Muscle layer of duodenum (tissue), 2 donors: Measurements from ENCODE around the gene LRRFIP2.

Experiments
- H3K27ac ChIP-seq: one replicate; pipeline ENCODE4 v1.7.0; 2013; ENCODE audit warnings: mild to moderate bottlenecking, low read length
- H3K27me3 ChIP-seq: one replicate; pipeline ENCODE4 v1.7.0; 2013; ENCODE audit warnings: low read depth, mild to moderate bottlenecking, control low read depth, low read length
- H3K36me3 ChIP-seq, 2 donors: one replicate each; pipeline ENCODE4 v1.7.0; 2013; ENCODE audit warnings: low read length in 2 of 2, control low read depth in 1 of 2, mild to moderate bottlenecking in 1 of 2; ENCODE audit not compliant: insufficient read depth in 2 of 2, control insufficient read depth in 1 of 2
- H3K4me1 ChIP-seq, 2 donors: one replicate each; pipeline ENCODE4 v1.7.0; 2013; ENCODE audit warnings: low read length in 2 of 2, mild to moderate bottlenecking in 2 of 2, control low read depth in 1 of 2, moderate library complexity in 1 of 2; ENCODE audit not compliant: insufficient read depth in 2 of 2, control insufficient read depth in 1 of 2
- H3K4me3 ChIP-seq, 2 donors: one replicate each; pipeline ENCODE4 v1.7.0; 2013; ENCODE audit warnings: low read length in 2 of 2, low read depth in 1 of 2, mild to moderate bottlenecking in 1 of 2
- H3K9me3 ChIP-seq, 2 donors: one replicate each; pipeline ENCODE4 v1.7.0; 2013; ENCODE audit warnings: low read length in 2 of 2, control low read depth in 1 of 2, mild to moderate bottlenecking in 1 of 2; ENCODE audit not compliant: control insufficient read depth in 1 of 2
- donor health status: healthy.

Gene LRRFIP2

GRCh38 chr3:37096975-37097374 lies 77.4 kb downstream of the LRRFIP2 start:
- Histone ChIP-seq H3K27ac (no peak overlapping the region), H3K4me3 (no peak overlapping the region), H3K4me1 (no peaks in the 10 kb centered on the region), H3K36me3 (peaks cover 0 to 10% of the 10 kb centered on the region in 2 donors), H3K9me3 (no peaks in the 10 kb centered on the region), H3K27me3 (no peaks in the 10 kb centered on the region)

GRCh38 chr3:37096288-37096687 lies 78.1 kb downstream of the LRRFIP2 start:
- Histone ChIP-seq H3K36me3 (peaks cover 2 to 13% of the 10 kb centered on the region in 2 donors), H3K4me3 (no peak overlapping the region), H3K27me3 (no peaks in the 10 kb centered on the region), H3K9me3 (no peaks in the 10 kb centered on the region), H3K4me1 (no peaks in the 10 kb centered on the region), H3K27ac (no peak overlapping the region)

DNA sequence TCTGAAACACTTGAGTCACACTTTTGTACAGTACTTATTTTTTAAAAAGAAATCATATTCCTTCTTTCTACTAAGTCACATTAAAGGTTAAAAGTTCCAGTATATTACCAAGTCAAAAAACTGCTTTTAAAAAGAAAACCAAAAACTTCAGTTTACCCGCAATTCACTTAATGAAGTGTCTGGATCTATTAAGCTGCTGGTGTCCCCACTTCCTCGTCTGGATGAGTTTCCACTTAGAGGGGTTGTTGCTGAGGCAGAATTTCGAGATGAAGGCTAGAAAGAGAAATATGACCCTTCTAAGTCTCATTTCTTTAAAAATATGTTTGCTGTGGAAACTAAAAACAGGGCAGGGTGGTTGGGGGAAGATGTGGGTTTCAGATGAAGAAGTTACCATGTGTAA lies 79.7 kb downstream of the LRRFIP2 start:
- Histone ChIP-seq H3K27ac (no peak overlapping the region), H3K4me1 (no peaks in the 10 kb centered on the region), H3K27me3 (no peaks in the 10 kb centered on the region), H3K36me3 (peaks cover 15 to 16% of the 10 kb centered on the region in 2 donors), H3K4me3 (no peak overlapping the region), H3K9me3 (no peaks in the 10 kb centered on the region)

DNA sequence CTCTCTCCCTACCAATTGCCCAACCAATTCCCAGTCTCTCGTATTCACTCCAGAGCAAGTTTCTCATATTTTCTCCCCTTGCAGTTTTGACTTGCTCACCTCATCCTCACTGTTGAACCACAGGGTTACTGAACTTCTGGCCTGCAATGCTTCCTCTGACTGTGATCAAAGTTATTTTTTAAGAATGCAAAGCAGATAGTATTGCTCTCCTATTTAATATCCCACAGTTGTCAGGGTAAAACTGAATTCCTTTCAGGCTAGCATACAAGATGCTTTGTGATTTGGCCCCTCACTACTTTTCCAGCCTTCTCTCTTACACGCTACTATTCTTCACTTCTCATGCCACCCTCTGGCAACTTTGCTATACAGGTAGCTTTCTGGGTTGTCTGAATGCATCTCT lies 80.9 kb downstream of the LRRFIP2 start:
- H3K36me3 ChIP-seq: peaks cover 16% of the 10 kb centered on the region in 2 donors
- no peak overlapping the region for H3K4me3 ChIP-seq
- no peaks in the 10 kb centered on the region for H3K27me3 ChIP-seq
- no peak overlapping the region for H3K27ac ChIP-seq
- H3K4me1 ChIP-seq: no peaks in the 10 kb centered on the region
- H3K9me3 ChIP-seq: no peaks in the 10 kb centered on the region

- no peak overlapping the region for H3K27ac ChIP-seq
- peaks cover 20 to 23% of the 10 kb centered on the region in 2 donors for H3K36me3 ChIP-seq
- no peaks in the 10 kb centered on the region for H3K9me3 ChIP-seq
Observed at GRCh38 chr3:37092484-37092883, 81.9 kb downstream of the LRRFIP2 start.

DNA sequence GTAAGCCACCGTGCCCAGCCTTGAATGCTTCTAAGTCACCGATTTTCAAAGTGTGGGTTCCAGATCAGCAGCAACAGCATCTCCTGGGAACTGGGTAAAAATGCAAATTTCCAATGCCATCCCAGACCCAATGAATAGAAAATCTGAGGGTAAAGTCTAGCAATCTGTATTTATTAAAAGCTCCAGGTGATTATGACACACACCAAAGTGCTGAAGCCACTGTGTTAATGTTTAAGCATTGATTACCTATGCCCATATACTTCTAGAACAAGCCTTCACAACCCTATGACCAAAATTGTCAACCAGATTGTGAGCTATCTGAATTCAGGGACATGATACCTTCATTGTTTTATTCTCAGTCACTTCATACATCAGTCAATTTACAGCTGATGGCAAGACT lies 86.5 kb downstream of the LRRFIP2 start:
- no peaks in the 10 kb centered on the region for H3K27me3 ChIP-seq
- H3K27ac ChIP-seq: no peak overlapping the region
- H3K9me3 ChIP-seq: no peaks in the 10 kb centered on the region
- peaks cover 13 to 23% of the 10 kb centered on the region in 2 donors for H3K36me3 ChIP-seq
- H3K4me3 ChIP-seq: no peak overlapping the region
- no peaks in the 10 kb centered on the region for H3K4me1 ChIP-seq

More at GRCh38 chr3:37092484-37092883, 81.9 kb downstream of the LRRFIP2 start:
- Histone ChIP-seq H3K27me3 (no peaks in the 10 kb centered on the region), H3K4me3 (no peak overlapping the region), H3K4me1 (no peaks in the 10 kb centered on the region)

DNA sequence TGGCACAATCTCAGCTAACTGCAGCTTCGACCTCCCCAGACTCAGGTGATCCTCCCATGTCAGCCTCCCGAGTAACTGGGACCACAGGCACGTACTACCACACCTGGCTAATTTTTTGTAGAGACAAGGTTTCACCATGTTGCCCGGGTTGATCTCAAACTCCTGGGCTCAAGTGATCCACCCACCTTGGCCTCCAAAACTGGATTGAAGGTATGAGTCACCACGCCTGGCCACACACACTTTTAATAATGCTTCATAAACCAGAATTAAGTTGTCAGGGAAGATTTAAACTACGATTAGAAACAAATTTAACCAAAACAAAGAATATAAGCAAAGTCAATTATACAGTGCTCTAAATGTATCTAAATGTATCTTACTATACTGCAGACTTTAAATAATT lies 87.5 kb downstream of the LRRFIP2 start:
- H3K9me3 ChIP-seq: no peaks in the 10 kb centered on the region
- no peak overlapping the region for H3K27ac ChIP-seq
- H3K4me3 ChIP-seq: no peak overlapping the region
- H3K4me1 ChIP-seq: no peaks in the 10 kb centered on the region
- no peaks in the 10 kb centered on the region for H3K27me3 ChIP-seq
- H3K36me3 ChIP-seq: peaks cover 13 to 23% of the 10 kb centered on the region in 2 donors

- Histone ChIP-seq H3K4me1 (peaks cover 0 to 4% of the 10 kb centered on the region in 2 donors), H3K27ac (no peak overlapping the region), H3K9me3 (no peaks in the 10 kb centered on the region), H3K27me3 (no peaks in the 10 kb centered on the region), H3K4me3 (no peak overlapping the region), H3K36me3 (peaks cover 10 to 11% of the 10 kb centered on the region in 2 donors)
Observed at GRCh38 chr3:37082317-37082716, 92.1 kb downstream of the LRRFIP2 start.

DNA sequence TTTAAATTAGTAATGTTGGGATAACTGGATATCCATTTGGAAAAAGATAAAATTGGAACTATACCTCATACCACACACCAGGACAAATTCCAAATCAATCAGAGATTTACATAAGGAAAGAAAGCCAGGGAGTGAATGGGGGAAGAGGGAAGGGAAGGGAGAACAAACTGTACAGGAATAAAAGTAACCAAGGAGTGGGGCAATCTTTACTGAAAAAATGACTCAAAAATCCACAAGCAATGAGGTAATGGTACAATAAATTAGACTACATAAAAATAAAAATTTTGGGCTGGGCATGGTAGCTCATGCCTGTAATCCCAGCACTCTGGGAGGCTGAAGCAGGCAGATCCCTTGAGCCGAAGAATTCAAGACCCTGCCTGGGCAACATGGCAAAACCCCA lies 98.4 kb downstream of the LRRFIP2 start:
- Histone ChIP-seq H3K27me3 (no peaks in the 10 kb centered on the region), H3K4me1 (peaks cover 0 to 14% of the 10 kb centered on the region in 2 donors), H3K27ac (no peak overlapping the region), H3K4me3 (no peak overlapping the region), H3K9me3 (no peaks in the 10 kb centered on the region), H3K36me3 (peaks cover 24 to 27% of the 10 kb centered on the region in 2 donors)

GRCh38 chr3:37074178-37074577 lies 100.2 kb downstream of the LRRFIP2 start:
- Histone ChIP-seq H3K27me3 (no peaks in the 10 kb centered on the region), H3K27ac (no peak overlapping the region), H3K4me1 (peaks cover 0 to 14% of the 10 kb centered on the region in 2 donors), H3K4me3 (no peak overlapping the region), H3K9me3 (no peaks in the 10 kb centered on the region), H3K36me3 (peaks cover 19 to 25% of the 10 kb centered on the region in 2 donors)

- Histone ChIP-seq H3K4me3 (no peak overlapping the region), H3K36me3 (peaks cover 17 to 19% of the 10 kb centered on the region in 2 donors)
Observed at GRCh38 chr3:37072892-37073291, 101.5 kb downstream of the LRRFIP2 start.

DNA sequence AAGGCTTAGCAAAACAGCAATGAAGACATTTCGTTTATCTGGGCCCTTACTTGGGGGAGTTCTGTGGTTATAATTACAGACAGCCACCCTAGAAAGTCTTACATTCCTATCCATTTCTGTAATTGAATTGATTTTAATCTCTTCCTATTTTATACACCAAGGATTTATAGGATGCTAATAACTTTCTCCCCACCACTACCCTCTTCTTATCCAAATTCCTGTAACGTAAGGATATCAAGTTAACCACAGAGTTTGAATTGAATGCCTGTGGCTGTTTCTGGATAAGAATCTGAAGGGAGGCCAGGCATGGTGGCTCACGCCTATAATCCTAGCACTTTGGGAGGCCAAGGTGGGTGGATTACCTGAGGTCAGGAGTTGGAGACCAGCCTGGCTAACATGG lies 102.5 kb downstream of the LRRFIP2 start:
- Histone ChIP-seq H3K27ac (no peak overlapping the region), H3K4me1 (peaks cover 0 to 14% of the 10 kb centered on the region in 2 donors)

More at GRCh38 chr3:37072892-37073291, 101.5 kb downstream of the LRRFIP2 start:
- peaks cover 0 to 14% of the 10 kb centered on the region in 2 donors for H3K4me1 ChIP-seq
- H3K27ac ChIP-seq: peak overlapping the region; percentile 2
- no peaks in the 10 kb centered on the region for H3K27me3 ChIP-seq
- H3K9me3 ChIP-seq: no peaks in the 10 kb centered on the region

More for the DNA sequence above, 102.5 kb downstream of the LRRFIP2 start:
- no peaks in the 10 kb centered on the region for H3K9me3 ChIP-seq
- no peak overlapping the region for H3K4me3 ChIP-seq
- H3K27me3 ChIP-seq: no peaks in the 10 kb centered on the region
- peaks cover 17 to 19% of the 10 kb centered on the region in 2 donors for H3K36me3 ChIP-seq
